Measurements from ENCODE around the gene CCNL2.

DNA sequence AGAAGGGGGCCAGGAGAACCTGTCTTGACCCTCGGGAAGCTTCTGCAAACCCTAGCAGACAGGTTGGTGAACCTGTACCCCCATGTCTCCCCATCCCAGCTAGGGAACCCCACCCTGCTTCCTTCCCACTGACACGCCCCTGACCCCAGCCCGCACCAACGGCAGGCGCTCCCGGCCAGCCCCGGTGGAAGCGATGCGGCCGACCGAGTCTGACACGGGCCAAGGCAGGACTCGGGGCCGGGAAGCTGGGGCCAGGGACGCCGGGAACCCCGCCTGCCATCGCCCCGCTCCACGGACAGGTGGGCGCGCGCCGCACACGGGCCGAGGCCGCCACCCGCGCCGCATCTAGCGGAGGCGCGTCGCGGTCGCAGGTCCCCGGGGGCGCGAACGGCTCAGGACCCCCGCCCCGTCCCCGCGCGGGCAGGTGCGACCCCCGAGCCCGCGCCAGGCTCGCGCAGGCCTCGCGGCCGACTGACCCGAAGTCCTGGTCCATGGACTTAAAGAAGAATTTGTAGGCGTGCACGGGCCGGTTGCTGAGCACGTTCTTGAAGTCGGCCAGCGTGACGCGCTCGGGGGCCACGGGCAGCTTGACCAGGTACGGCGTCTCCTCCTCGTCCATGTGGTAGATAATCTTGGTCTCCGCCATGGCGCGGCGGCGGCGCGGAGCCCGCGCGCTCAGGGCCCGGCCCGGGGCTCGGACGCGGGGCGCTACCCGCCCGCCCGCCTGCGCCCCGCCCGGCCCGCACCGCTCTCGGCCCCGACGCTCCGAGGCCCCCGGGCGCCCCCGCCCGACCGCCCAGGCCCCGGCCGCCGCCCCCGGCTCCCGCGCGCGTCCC, 50.5 kb downstream of the CCNL2 start:
- TF ChIP-seq, protein P1, sequence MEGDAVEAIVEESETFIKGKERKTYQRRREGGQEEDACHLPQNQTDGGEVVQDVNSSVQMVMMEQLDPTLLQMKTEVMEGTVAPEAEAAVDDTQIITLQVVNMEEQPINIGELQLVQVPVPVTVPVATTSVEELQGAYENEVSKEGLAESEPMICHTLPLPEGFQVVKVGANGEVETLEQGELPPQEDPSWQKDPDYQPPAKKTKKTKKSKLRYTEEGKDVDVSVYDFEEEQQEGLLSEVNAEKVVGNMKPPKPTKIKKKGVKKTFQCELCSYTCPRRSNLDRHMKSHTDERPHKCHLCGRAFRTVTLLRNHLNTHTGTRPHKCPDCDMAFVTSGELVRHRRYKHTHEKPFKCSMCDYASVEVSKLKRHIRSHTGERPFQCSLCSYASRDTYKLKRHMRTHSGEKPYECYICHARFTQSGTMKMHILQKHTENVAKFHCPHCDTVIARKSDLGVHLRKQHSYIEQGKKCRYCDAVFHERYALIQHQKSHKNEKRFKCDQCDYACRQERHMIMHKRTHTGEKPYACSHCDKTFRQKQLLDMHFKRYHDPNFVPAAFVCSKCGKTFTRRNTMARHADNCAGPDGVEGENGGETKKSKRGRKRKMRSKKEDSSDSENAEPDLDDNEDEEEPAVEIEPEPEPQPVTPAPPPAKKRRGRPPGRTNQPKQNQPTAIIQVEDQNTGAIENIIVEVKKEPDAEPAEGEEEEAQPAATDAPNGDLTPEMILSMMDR (IDR thresholded peaks at IDR 0.05) = no peak
- TF ChIP-seq POLR2A (IDR thresholded peaks at IDR 0.05) (no peak), POLR2AphosphoS5 (IDR thresholded peaks at IDR 0.05) (no peak), EP300 (IDR thresholded peaks at IDR 0.05) (no peak)
